K562 (cell line): ENCODE measurements around the gene ARMC12. TPM values are rescaled to one million over a fixed set of nuclear protein-coding genes. Genes with fewer than 3 reads are reported as not detected.
A peak's percentile ranks its signal among the peaks of the same experiment; 100 is the strongest.

Experiments
- ADNP ChIP-seq: fragments of 200-800 bp; sonication (Bioruptor generic); IDR thresholded peaks from 2 replicates; pipeline ENCODE4 v1.6.1; 2016; ENCODE audit warnings: missing genetic modification characterization, missing compliant biosample characterization
- CCAR2 ChIP-seq: fragments of 200-400 bp; formaldehyde crosslinking; IDR thresholded peaks from 2 replicates; pipeline ENCODE4 v1.6.1; 2017; ENCODE audit warnings: mild to moderate bottlenecking, low read depth, low read length
- CTCF ChIP-seq, 3 experiments: IDR thresholded peaks in 2 of 3; conservative IDR thresholded peaks in 1 of 3; 2 replicates each; pipeline ENCODE4 v1.5.1; 2011 to 2012; ENCODE audit warnings: low read length in 3 of 3, mild to moderate bottlenecking in 3 of 3, control low read depth in 2 of 3, improper control_type of control experiment in 1 of 3, inconsistent platforms in 1 of 3, low read depth in 1 of 3, mixed read lengths in 1 of 3, moderate library complexity in 1 of 3; ENCODE audit not compliant: insufficient read depth in 2 of 3
- EP300 ChIP-seq: IDR thresholded peaks from 2 replicates; pipeline ENCODE4 v1.6.1; 2012; ENCODE audit warnings: low read length, improper control_type of control experiment
- MLX ChIP-seq, 2 experiments: fragments of 450-650 bp in 1 of 2; sonication (generic) in 1 of 2; formaldehyde crosslinking; conservative IDR thresholded peaks; 2 replicates each; pipeline versions ENCODE4 v1.4.0 to v1.8.1; 2020 to 2022; ENCODE audit warnings: mild to moderate bottlenecking in 1 of 2, missing genetic modification reagents in 1 of 2
- ZBTB7A ChIP-seq: IDR thresholded peaks from 2 replicates; pipeline ENCODE4 v1.6.1; 2011; ENCODE audit warnings: low read depth, mild to moderate bottlenecking, low read length, moderate library complexity, borderline replicate concordance; ENCODE audit not compliant: control insufficient read depth
- ZNF143 ChIP-seq: sonication (generic); formaldehyde crosslinking; IDR thresholded peaks from 2 replicates; pipeline ENCODE4 v1.9.0; 2022; ENCODE audit warnings: mild to moderate bottlenecking, missing genetic modification reagents
- ZNF316 ChIP-seq: fragments of 450-650 bp; IDR thresholded peaks from 2 replicates; pipeline ENCODE4 v1.6.1; 2016
- polyA plus RNA-seq, 8 experiments: library from polyadenylated mRNA; depleted of rRNA in 4 of 8; stranded (reverse) in 5 of 8; unstranded in 3 of 8; fragments of >200 nt; fragmentation: Nextera tagmentation in 2 of 8; fragmentation: Illumina TruSeq in 1 of 8; extraction: Ambion mirVana in 2 of 8; extraction: Trizol in 1 of 8; gene quantifications; 2 replicates each; pipeline versions ENCODE4 v1.2.1 to v1.2.3, GENCODE V29; 2011 to 2014; ENCODE audit warnings: inconsistent platforms in 1 of 8, missing spikeins in 1 of 8
- total RNA-seq, 7 experiments: library from RNA; depleted of rRNA in 6 of 7; stranded (reverse); fragments of >200 nt in 6 of 7; fragmentation: Illumina TruSeq in 2 of 7; extraction: Trizol in 2 of 7; gene quantifications; 2 replicates each; pipeline versions ENCODE4 v1.2.1 to v1.2.3, GENCODE V29; 2011 to 2021; ENCODE audit warnings: low replicate concordance in 1 of 7
- TF ChIP-seq, protein P1 (sequence below): fragments of 450-650 bp; formaldehyde crosslinking; IDR thresholded peaks from 2 replicates; pipeline ENCODE4 v1.4.0; 2020; ENCODE audit warnings: mild to moderate bottlenecking

The ARMC12 gene
- total and polyA plus RNA-seq, 9 of the 15 experiments (the other 6 are each of a cell fraction or from before 2014, with no cell fraction given) = 0.09 to 0.58 (median 0.31) TPM; not detected in 3

DNA sequence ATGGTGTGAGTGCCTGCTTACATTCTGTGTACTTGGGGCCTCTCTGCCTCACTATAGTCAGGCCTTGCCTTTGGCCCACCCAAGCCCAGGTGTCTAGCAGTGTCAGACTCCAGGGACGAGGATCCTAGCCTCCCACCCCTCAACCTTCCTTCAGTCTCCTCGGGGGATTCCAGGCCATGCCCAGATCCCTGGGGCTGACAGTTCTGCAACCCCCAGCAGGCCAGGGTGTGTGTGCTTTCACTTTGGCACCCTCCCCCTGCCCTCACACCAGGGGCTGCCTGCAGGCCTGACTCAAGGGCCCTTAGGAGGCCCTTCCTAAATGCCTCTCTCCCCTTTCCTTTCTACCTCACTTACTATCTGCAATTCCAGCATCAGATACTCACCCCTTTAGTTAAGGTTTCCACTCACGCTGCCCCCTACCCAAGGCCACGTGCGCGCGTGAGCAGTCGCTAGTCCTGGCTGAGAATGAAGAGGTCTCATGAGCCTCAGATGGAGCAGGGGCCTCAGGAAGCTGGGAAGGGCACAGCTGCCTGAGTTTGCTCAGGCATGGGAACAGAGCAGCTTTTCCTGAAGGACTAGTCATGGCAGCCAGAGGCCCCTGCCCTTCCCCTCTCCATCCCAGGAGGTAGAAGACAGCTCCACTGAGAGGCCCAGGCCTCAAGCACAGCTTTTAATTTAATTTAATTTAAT is 61.1 kb downstream of the ARMC12 start (continued):
- TF ChIP-seq CTCF (IDR thresholded peaks at IDR 0.05 in 2 of 3, conservative IDR thresholded peaks at IDR 0.05 in 1 of 3; ENCODE audit: insufficient read depth in 2 of 3, low read depth in 1 of 3, low read length in 3 of 3) = no peak
- peak; percentile 4; the same call in 1 of the 2 replicates for TF ChIP-seq ZBTB7A
- 0 out of 2 replicates have a peak, but pooled peaks have one; percentile 18 for TF ChIP-seq ZNF143 (CRISPR knock-in tag)
- TF ChIP-seq, protein P1, sequence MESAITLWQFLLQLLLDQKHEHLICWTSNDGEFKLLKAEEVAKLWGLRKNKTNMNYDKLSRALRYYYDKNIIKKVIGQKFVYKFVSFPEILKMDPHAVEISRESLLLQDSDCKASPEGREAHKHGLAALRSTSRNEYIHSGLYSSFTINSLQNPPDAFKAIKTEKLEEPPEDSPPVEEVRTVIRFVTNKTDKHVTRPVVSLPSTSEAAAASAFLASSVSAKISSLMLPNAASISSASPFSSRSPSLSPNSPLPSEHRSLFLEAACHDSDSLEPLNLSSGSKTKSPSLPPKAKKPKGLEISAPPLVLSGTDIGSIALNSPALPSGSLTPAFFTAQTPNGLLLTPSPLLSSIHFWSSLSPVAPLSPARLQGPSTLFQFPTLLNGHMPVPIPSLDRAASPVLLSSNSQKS = no peak
- TF ChIP-seq CCAR2 = no peak
- TF ChIP-seq MLX (CRISPR knock-in tag; conservative IDR thresholded peaks at IDR 0.05) = no peak
- TF ChIP-seq EP300 = no peak
- TF ChIP-seq ZNF316 = no peak
- no peak for TF ChIP-seq ADNP (tag)

Other genes starting within 250 kb of the ARMC12 start
Only the 7 nearest of the 8 such genes appear.
- 0.16 TPM in 1 of 2 replicates, not detected in the other for gene TULP1, start 224.1 kb upstream of the ARMC12 start, total RNA-seq (2014; rRNA removed)
- not detected in 2 replicates for gene TULP1, start 224.1 kb upstream of the ARMC12 start, total RNA-seq (2014; rRNA removed; fragmentation: Illumina TruSeq; extraction: Trizol)
- not detected in 2 replicates for gene TULP1, start 224.1 kb upstream of the ARMC12 start, total RNA-seq (2015; rRNA removed; fragmentation: Illumina TruSeq; extraction: Trizol)
- 0.09 TPM in 2 replicates for gene TULP1, start 224.1 kb upstream of the ARMC12 start, total RNA-seq (2021)
- 0.05 TPM in 1 of 2 replicates, not detected in the other for gene TULP1, start 224.1 kb upstream of the ARMC12 start, polyA plus RNA-seq (2011; rRNA removed)
- gene TULP1, start 224.1 kb upstream of the ARMC12 start, polyA plus RNA-seq (2014; fragmentation: Illumina TruSeq; extraction: Trizol) = 0.10 TPM in 1 of 2 replicates, not detected in the other
- gene TULP1, start 224.1 kb upstream of the ARMC12 start, polyA plus RNA-seq (2014; fragmentation: Nextera tagmentation; extraction: Ambion mirVana) = under 1 TPM in 1 of 2 experiments, not detected in 1; 0.06 TPM
- 0.17 TPM in 1 of 2 replicates, not detected in the other for gene TULP1, start 224.1 kb upstream of the ARMC12 start, polyA plus RNA-seq (2014; rRNA removed)
- 75.0 and 82.8 TPM in 2 replicates for gene FKBP5, start 48.1 kb upstream of the ARMC12 start, total RNA-seq (2014; rRNA removed)
- 54.2 and 65.9 TPM in 2 replicates for gene FKBP5, start 48.1 kb upstream of the ARMC12 start, total RNA-seq (2014; rRNA removed; fragmentation: Illumina TruSeq; extraction: Trizol)
- 39.9 and 43.8 TPM in 2 replicates for gene FKBP5, start 48.1 kb upstream of the ARMC12 start, total RNA-seq (2015; rRNA removed; fragmentation: Illumina TruSeq; extraction: Trizol)
- 92.0 and 104 TPM in 2 replicates for gene FKBP5, start 48.1 kb upstream of the ARMC12 start, total RNA-seq (2021)
- 59.7 and 86.1 TPM in 2 replicates for gene FKBP5, start 48.1 kb upstream of the ARMC12 start, polyA plus RNA-seq (2011; rRNA removed)
- 128 and 151 TPM in 2 replicates for gene FKBP5, start 48.1 kb upstream of the ARMC12 start, polyA plus RNA-seq (2014; fragmentation: Illumina TruSeq; extraction: Trizol)
- gene FKBP5, start 48.1 kb upstream of the ARMC12 start, polyA plus RNA-seq (2014; fragmentation: Nextera tagmentation; extraction: Ambion mirVana) = 10 to 100 TPM; 32.7 to 46.1 TPM
- 76.6 and 76.8 TPM in 2 replicates for gene FKBP5, start 48.1 kb upstream of the ARMC12 start, polyA plus RNA-seq (2014; rRNA removed)
- gene CLPSL2, start 39.6 kb downstream of the ARMC12 start, total RNA-seq (2014; rRNA removed) = not detected in 2 replicates
- not detected in 2 replicates for gene CLPSL2, start 39.6 kb downstream of the ARMC12 start, total RNA-seq (2014; rRNA removed; fragmentation: Illumina TruSeq; extraction: Trizol)
- not detected in 2 replicates for gene CLPSL2, start 39.6 kb downstream of the ARMC12 start, total RNA-seq (2015; rRNA removed; fragmentation: Illumina TruSeq; extraction: Trizol)
- not detected in 2 replicates for gene CLPSL2, start 39.6 kb downstream of the ARMC12 start, total RNA-seq (2021)
- gene CLPSL2, start 39.6 kb downstream of the ARMC12 start, polyA plus RNA-seq (2011; rRNA removed) = not detected in 2 replicates
- gene CLPSL2, start 39.6 kb downstream of the ARMC12 start, polyA plus RNA-seq (2014; fragmentation: Illumina TruSeq; extraction: Trizol) = not detected in 2 replicates
- not detected for gene CLPSL2, start 39.6 kb downstream of the ARMC12 start, polyA plus RNA-seq (2014; fragmentation: Nextera tagmentation; extraction: Ambion mirVana)
- not detected in 2 replicates for gene CLPSL2, start 39.6 kb downstream of the ARMC12 start, polyA plus RNA-seq (2014; rRNA removed)
- gene CLPSL1, start 44.0 kb downstream of the ARMC12 start, total RNA-seq (2014; rRNA removed) = not detected in 2 replicates
- not detected in 2 replicates for gene CLPSL1, start 44.0 kb downstream of the ARMC12 start, total RNA-seq (2014; rRNA removed; fragmentation: Illumina TruSeq; extraction: Trizol)
- not detected in 2 replicates for gene CLPSL1, start 44.0 kb downstream of the ARMC12 start, total RNA-seq (2015; rRNA removed; fragmentation: Illumina TruSeq; extraction: Trizol)
- gene CLPSL1, start 44.0 kb downstream of the ARMC12 start, total RNA-seq (2021) = not detected in 2 replicates
- not detected in 2 replicates for gene CLPSL1, start 44.0 kb downstream of the ARMC12 start, polyA plus RNA-seq (2011; rRNA removed)
- gene CLPSL1, start 44.0 kb downstream of the ARMC12 start, polyA plus RNA-seq (2014; fragmentation: Illumina TruSeq; extraction: Trizol) = not detected in 2 replicates
- not detected for gene CLPSL1, start 44.0 kb downstream of the ARMC12 start, polyA plus RNA-seq (2014; fragmentation: Nextera tagmentation; extraction: Ambion mirVana)
- gene CLPSL1, start 44.0 kb downstream of the ARMC12 start, polyA plus RNA-seq (2014; rRNA removed) = not detected in 2 replicates
- gene CLPS, start 60.3 kb downstream of the ARMC12 start, total RNA-seq (2014; rRNA removed) = not detected in 2 replicates
- not detected in 2 replicates for gene CLPS, start 60.3 kb downstream of the ARMC12 start, total RNA-seq (2014; rRNA removed; fragmentation: Illumina TruSeq; extraction: Trizol)
- not detected in 2 replicates for gene CLPS, start 60.3 kb downstream of the ARMC12 start, total RNA-seq (2015; rRNA removed; fragmentation: Illumina TruSeq; extraction: Trizol)
- gene CLPS, start 60.3 kb downstream of the ARMC12 start, total RNA-seq (2021) = 2.4 and 2.9 TPM in 2 replicates
- not detected in 2 replicates for gene CLPS, start 60.3 kb downstream of the ARMC12 start, polyA plus RNA-seq (2011; rRNA removed)
- gene CLPS, start 60.3 kb downstream of the ARMC12 start, polyA plus RNA-seq (2014; fragmentation: Illumina TruSeq; extraction: Trizol) = not detected in 2 replicates
- not detected for gene CLPS, start 60.3 kb downstream of the ARMC12 start, polyA plus RNA-seq (2014; fragmentation: Nextera tagmentation; extraction: Ambion mirVana)
- not detected in 2 replicates for gene CLPS, start 60.3 kb downstream of the ARMC12 start, polyA plus RNA-seq (2014; rRNA removed)
- gene LHFPL5, start 68.3 kb downstream of the ARMC12 start, total RNA-seq (2014; rRNA removed) = not detected in 2 replicates
- not detected in 2 replicates for gene LHFPL5, start 68.3 kb downstream of the ARMC12 start, total RNA-seq (2014; rRNA removed; fragmentation: Illumina TruSeq; extraction: Trizol)
- not detected in 2 replicates for gene LHFPL5, start 68.3 kb downstream of the ARMC12 start, total RNA-seq (2015; rRNA removed; fragmentation: Illumina TruSeq; extraction: Trizol)
- not detected in 2 replicates for gene LHFPL5, start 68.3 kb downstream of the ARMC12 start, total RNA-seq (2021)
- not detected in 2 replicates for gene LHFPL5, start 68.3 kb downstream of the ARMC12 start, polyA plus RNA-seq (2011; rRNA removed)
- not detected in 2 replicates for gene LHFPL5, start 68.3 kb downstream of the ARMC12 start, polyA plus RNA-seq (2014; fragmentation: Illumina TruSeq; extraction: Trizol)
- gene LHFPL5, start 68.3 kb downstream of the ARMC12 start, polyA plus RNA-seq (2014; fragmentation: Nextera tagmentation; extraction: Ambion mirVana) = not detected
- gene LHFPL5, start 68.3 kb downstream of the ARMC12 start, polyA plus RNA-seq (2014; rRNA removed) = not detected in 2 replicates
- 150 and 159 TPM in 2 replicates for gene SRPK1, start 184.1 kb downstream of the ARMC12 start, total RNA-seq (2014; rRNA removed)
- gene SRPK1, start 184.1 kb downstream of the ARMC12 start, total RNA-seq (2014; rRNA removed; fragmentation: Illumina TruSeq; extraction: Trizol) = 185 and 195 TPM in 2 replicates
- gene SRPK1, start 184.1 kb downstream of the ARMC12 start, total RNA-seq (2015; rRNA removed; fragmentation: Illumina TruSeq; extraction: Trizol) = 164 and 183 TPM in 2 replicates
- 155 and 160 TPM in 2 replicates for gene SRPK1, start 184.1 kb downstream of the ARMC12 start, total RNA-seq (2021)
- 95.8 and 140 TPM in 2 replicates for gene SRPK1, start 184.1 kb downstream of the ARMC12 start, polyA plus RNA-seq (2011; rRNA removed)
- 134 and 167 TPM in 2 replicates for gene SRPK1, start 184.1 kb downstream of the ARMC12 start, polyA plus RNA-seq (2014; fragmentation: Illumina TruSeq; extraction: Trizol)
- gene SRPK1, start 184.1 kb downstream of the ARMC12 start, polyA plus RNA-seq (2014; fragmentation: Nextera tagmentation; extraction: Ambion mirVana) = 100 to 1,000 TPM in 1 of 2 experiments, 10 to 100 TPM in 1; 99.6 to 164 TPM
- gene SRPK1, start 184.1 kb downstream of the ARMC12 start, polyA plus RNA-seq (2014; rRNA removed) = 116 and 135 TPM in 2 replicates